ENCODE data around the gene AJAP1.

Gene AJAP1

DNA sequence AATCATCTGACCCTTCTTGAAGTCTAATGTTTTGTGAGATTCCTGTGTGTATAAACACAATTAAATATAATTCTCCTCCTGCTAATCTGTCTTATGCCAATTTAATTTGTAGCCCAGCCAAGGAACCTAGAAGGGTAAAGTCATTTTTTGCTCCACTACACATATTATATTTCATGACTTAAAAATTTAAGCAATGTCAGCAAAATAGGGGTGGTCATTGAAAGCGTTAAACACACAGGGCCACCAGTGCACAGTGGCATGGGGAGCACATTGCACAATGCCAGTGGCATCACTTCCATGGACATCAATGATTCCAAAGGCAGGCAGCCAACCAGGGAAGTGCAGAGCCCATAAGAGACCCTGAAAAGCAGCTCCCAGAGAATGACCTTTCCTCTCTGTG lies 166.1 kb downstream of the AJAP1 start:
- Histone ChIP-seq H4K20me1 (ENCODE audit: insufficient read depth, low read length) (no peaks in the 10 kb centered on the region), H3K4me1 (ENCODE audit: low read length) (no peaks in the 10 kb centered on the region), H3K9me3 (replicated peaks; ENCODE audit: insufficient read depth, low read length) (no peaks in the 10 kb centered on the region), H2AFZ (ENCODE audit: low read length) (no peak overlapping the region), H3F3A (ENCODE audit: insufficient read depth, low read length) (no peaks in the 10 kb centered on the region), H3K27ac (ENCODE audit: low read length) (no peak overlapping the region), H3K4me2 (ENCODE audit: low read depth, low read length) (no peak overlapping the region), H3K9me2 (replicated peaks; ENCODE audit: insufficient read depth, low read length) (no peaks in the 10 kb centered on the region), H3K27me3 (replicated peaks; ENCODE audit: insufficient read depth, low read length) (peaks cover 72% of the 10 kb centered on the region), H3K79me2 (ENCODE audit: low read length) (no peaks in the 10 kb centered on the region), H3K4me3 (ENCODE audit: low read length) (no peak overlapping the region), H3K36me3 (replicated peaks; ENCODE audit: insufficient read depth, low read length) (no peaks in the 10 kb centered on the region), H3K9ac (ENCODE audit: low read length) (no peak overlapping the region)
- DNase-seq: no peak
- TF ChIP-seq EZH2 (optimal IDR thresholded peaks at IDR 0.05; ENCODE audit: low read depth, low read length): no peak
- no peak for TF ChIP-seq CTCF (IDR thresholded peaks at IDR 0.05; ENCODE audit: low read length)
- TF ChIP-seq EZH2phosphoT487 (IDR thresholded peaks at IDR 0.05; ENCODE audit: low read length): no peak

DNA sequence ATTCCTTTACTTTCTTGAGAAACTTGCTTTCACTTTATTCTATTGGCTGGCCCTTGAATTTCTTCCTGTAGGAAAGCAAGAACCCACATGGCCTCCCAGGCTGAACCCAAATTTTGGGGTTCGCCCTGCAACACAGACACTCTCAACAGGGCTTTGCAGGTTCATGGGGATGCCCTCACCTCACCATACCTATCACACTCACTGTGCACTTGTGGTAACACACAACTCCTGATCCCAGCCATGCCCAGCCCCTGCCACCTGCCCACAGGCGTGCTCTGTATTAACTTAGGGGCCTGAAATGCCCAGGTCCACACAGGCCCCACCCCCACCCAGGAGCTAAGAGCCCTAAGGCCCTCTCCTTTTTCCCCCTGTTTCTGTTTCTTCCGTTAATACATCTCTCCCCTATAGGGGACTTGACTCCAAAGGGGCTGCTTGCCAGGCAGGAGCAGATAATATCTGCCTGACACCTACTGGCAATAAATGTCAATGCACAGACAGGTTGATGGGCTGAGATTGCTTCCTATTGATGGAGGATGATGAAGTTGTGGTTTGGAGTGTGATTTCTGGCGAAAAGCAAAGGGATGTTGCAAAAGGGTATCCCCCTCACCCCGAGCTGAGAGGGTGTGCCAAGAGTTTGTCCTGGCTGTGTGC lies 171.5 kb downstream of the AJAP1 start:
- H3K4me2 ChIP-seq (ENCODE audit: low read depth, low read length): no peak overlapping the region
- no peak overlapping the region for H3K9ac ChIP-seq (ENCODE audit: low read length)
- DNase-seq: no peak
- no peak overlapping the region for H3K27ac ChIP-seq (ENCODE audit: low read length)
- no peaks in the 10 kb centered on the region for H3K4me1 ChIP-seq (ENCODE audit: low read length)
- H3K4me3 ChIP-seq (ENCODE audit: low read length): no peak overlapping the region
- H3K27me3 ChIP-seq (replicated peaks; ENCODE audit: insufficient read depth, low read length): peaks cover 71% of the 10 kb centered on the region
- TF ChIP-seq CTCF (IDR thresholded peaks at IDR 0.05; ENCODE audit: low read length): peak; percentile 46
- TF ChIP-seq EZH2phosphoT487 (IDR thresholded peaks at IDR 0.05; ENCODE audit: low read length): no peak
- no peak for TF ChIP-seq EZH2 (optimal IDR thresholded peaks at IDR 0.05; ENCODE audit: low read depth, low read length)
- no peaks in the 10 kb centered on the region for H4K20me1 ChIP-seq (ENCODE audit: insufficient read depth, low read length)
- no peaks in the 10 kb centered on the region for H3K9me2 ChIP-seq (replicated peaks; ENCODE audit: insufficient read depth, low read length)
- no peaks in the 10 kb centered on the region for H3K9me3 ChIP-seq (replicated peaks; ENCODE audit: insufficient read depth, low read length)
- H3K79me2 ChIP-seq (ENCODE audit: low read length): no peaks in the 10 kb centered on the region
- H2AFZ ChIP-seq (ENCODE audit: low read length): no peak overlapping the region
- H3K36me3 ChIP-seq (replicated peaks; ENCODE audit: insufficient read depth, low read length): no peaks in the 10 kb centered on the region
- H3F3A ChIP-seq (ENCODE audit: insufficient read depth, low read length): no peaks in the 10 kb centered on the region

DNA sequence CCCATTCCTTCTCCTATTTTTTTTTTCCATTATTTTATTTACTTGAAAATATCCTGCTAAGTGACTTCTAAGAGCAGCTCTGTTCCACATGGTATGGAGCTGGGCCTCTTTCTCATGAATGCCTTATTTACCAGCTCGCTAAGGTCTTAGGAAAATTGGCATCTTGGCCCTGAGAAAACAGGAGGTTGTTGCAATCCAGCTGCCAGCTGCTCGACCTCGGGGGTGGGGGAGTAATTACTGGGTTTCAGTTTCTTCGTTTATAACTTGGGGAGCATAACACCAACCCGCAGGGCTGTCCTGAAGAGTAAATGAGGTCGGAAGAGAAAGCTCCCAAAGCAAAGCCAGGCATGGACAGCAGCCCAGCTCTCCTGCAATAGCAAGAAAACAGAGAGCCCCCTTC lies 176.3 kb downstream of the AJAP1 start:
- Histone ChIP-seq H3K4me2 (ENCODE audit: low read depth, low read length) (no peak overlapping the region), H3K4me1 (ENCODE audit: low read length) (no peaks in the 10 kb centered on the region), H3F3A (ENCODE audit: insufficient read depth, low read length) (no peaks in the 10 kb centered on the region), H3K27me3 (replicated peaks; ENCODE audit: insufficient read depth, low read length) (peaks cover 72% of the 10 kb centered on the region), H3K4me3 (ENCODE audit: low read length) (no peak overlapping the region), H3K9ac (ENCODE audit: low read length) (no peak overlapping the region), H4K20me1 (ENCODE audit: insufficient read depth, low read length) (no peaks in the 10 kb centered on the region), H3K79me2 (ENCODE audit: low read length) (no peaks in the 10 kb centered on the region), H3K36me3 (replicated peaks; ENCODE audit: insufficient read depth, low read length) (no peaks in the 10 kb centered on the region), H3K27ac (ENCODE audit: low read length) (no peak overlapping the region), H2AFZ (ENCODE audit: low read length) (no peak overlapping the region), H3K9me3 (replicated peaks; ENCODE audit: insufficient read depth, low read length) (no peaks in the 10 kb centered on the region), H3K9me2 (replicated peaks; ENCODE audit: insufficient read depth, low read length) (no peaks in the 10 kb centered on the region)
- DNase-seq: no peak
- TF ChIP-seq EZH2 (optimal IDR thresholded peaks at IDR 0.05; ENCODE audit: low read depth, low read length) (no peak), CTCF (IDR thresholded peaks at IDR 0.05; ENCODE audit: low read length) (no peak), EZH2phosphoT487 (IDR thresholded peaks at IDR 0.05; ENCODE audit: low read length) (no peak)

Data from MM.1S (cell line).